Stimulated activated CD4-positive, alpha-beta T cell treated with anti-CD3 and anti-CD28 coated beads, Interleukin-4, amount 100 ng/mL, for 24 hours (primary cell): ENCODE data around the gene SCIN.
A peak's percentile ranks its signal among the peaks of the same experiment; 100 is the strongest.
"Not testable (repeated sequence)": the region's sequence is repeated elsewhere in the genome, so short reads cannot be mapped to it uniquely, and the experiment has no call there.

Source experiments
- DNase-seq: peaks from one replicate; pipeline ENCODE4 v3.0.0-alpha.2; 2020

The SCIN gene

GRCh38 chr7:12650080-12650479 lies 79.6 kb downstream of the SCIN start:
- no peak for DNase-seq

GRCh38 chr7:12653110-12653509 lies 82.6 kb downstream of the SCIN start:
- DNase-seq: no peak

GRCh38 chr7:12653518-12653917 lies 83.0 kb downstream of the SCIN start:
- no peak for DNase-seq

- DNase-seq: no peak
Measured at GRCh38 chr7:12655161-12655560, 84.6 kb downstream of the SCIN start.

GRCh38 chr7:12660423-12660822 lies 89.9 kb downstream of the SCIN start:
- not testable (repeated sequence) for DNase-seq

GRCh38 chr7:12660986-12661385 lies 90.5 kb downstream of the SCIN start:
- DNase-seq: not testable (repeated sequence)

- no peak for DNase-seq
Measured at GRCh38 chr7:12661581-12661980, 91.1 kb downstream of the SCIN start.

GRCh38 chr7:12670000-12670729 lies 99.6 kb downstream of the SCIN start:
- DNase-seq: no peak

GRCh38 chr7:12670743-12671520 lies 100.4 kb downstream of the SCIN start:
- no peak for DNase-seq

- not testable (repeated sequence) for DNase-seq
Measured at GRCh38 chr7:12673436-12673835, 102.9 kb downstream of the SCIN start.

GRCh38 chr7:12674053-12674452 lies 103.5 kb downstream of the SCIN start:
- no peak for DNase-seq

- DNase-seq: peak; percentile 50
Measured at GRCh38 chr7:12674861-12675260, 104.3 kb downstream of the SCIN start.

GRCh38 chr7:12683678-12684585 lies 113.4 kb downstream of the SCIN start:
- DNase-seq: no peak

- DNase-seq: no peak
Measured at GRCh38 chr7:12684733-12685132, 114.2 kb downstream of the SCIN start.

- peak; percentile 22 for DNase-seq
Measured at GRCh38 chr7:12685550-12685949, 115.0 kb downstream of the SCIN start.

GRCh38 chr7:12686234-12686890 lies 115.8 kb downstream of the SCIN start:
- DNase-seq: peak; percentile 94

- DNase-seq: peak; percentile 95
Measured at GRCh38 chr7:12686891-12687717, 116.6 kb downstream of the SCIN start, which contains the start of gene ARL4A. ARL4A (plus strand) TSS chr7:12687633; CDS start chr7:12688255, 622 bp downstream.

GRCh38 chr7:12687718-12688171 lies 117.2 kb downstream of the SCIN start:
- no peak for DNase-seq

GRCh38 chr7:12688485-12689170 lies 118.1 kb downstream of the SCIN start:
- not testable (repeated sequence) for DNase-seq

GRCh38 chr7:12689451-12689850 lies 118.9 kb downstream of the SCIN start:
- no peak for DNase-seq
